Measurements from ENCODE around the gene SIN3B.
A peak's percentile ranks its signal among the peaks of the same experiment; 100 is the strongest.

DNA sequence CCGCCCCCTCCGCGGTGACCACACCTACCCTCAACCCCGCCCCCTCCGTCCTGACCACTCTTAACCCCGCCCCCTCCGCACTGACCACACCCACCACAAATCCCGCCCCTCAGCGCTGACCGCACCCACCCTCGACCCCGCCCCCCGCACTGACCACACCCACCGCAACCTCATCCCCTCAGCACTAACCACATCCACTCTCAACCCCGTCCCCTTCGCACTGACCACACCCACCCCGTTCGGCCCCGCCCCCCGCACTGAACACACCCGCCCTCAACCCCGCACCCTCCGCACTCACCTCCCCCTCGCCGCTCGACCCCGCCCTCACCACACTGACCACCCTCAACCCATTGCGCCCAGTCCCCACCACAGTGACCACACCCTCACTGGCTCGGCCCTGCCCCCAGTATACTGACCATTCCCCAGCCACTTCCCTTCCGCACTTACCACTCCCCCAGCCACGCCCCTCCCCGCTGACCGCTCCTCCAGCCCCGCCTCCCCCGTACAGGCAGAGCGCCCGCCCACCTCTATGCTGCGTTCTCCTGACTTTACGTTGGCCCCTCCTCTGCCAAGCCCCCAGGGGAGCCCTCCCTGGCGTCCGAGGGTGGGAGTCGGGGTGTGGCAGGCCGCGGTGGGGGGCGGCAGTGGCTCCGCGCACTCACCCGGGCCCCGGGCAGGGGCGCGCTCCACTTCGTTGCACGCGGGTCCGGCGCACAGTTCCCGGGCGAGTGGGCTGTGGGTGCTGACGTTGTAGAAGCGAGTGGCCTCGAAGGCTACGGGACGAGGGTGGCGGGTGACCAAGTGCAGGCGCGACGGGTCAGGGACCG is 68.0 kb downstream of the SIN3B start:
- TF ChIP-seq POLR2A (IDR thresholded peaks at IDR 0.05; ENCODE audit: low read depth): no peak
- TF ChIP-seq, protein P1, sequence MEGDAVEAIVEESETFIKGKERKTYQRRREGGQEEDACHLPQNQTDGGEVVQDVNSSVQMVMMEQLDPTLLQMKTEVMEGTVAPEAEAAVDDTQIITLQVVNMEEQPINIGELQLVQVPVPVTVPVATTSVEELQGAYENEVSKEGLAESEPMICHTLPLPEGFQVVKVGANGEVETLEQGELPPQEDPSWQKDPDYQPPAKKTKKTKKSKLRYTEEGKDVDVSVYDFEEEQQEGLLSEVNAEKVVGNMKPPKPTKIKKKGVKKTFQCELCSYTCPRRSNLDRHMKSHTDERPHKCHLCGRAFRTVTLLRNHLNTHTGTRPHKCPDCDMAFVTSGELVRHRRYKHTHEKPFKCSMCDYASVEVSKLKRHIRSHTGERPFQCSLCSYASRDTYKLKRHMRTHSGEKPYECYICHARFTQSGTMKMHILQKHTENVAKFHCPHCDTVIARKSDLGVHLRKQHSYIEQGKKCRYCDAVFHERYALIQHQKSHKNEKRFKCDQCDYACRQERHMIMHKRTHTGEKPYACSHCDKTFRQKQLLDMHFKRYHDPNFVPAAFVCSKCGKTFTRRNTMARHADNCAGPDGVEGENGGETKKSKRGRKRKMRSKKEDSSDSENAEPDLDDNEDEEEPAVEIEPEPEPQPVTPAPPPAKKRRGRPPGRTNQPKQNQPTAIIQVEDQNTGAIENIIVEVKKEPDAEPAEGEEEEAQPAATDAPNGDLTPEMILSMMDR (IDR thresholded peaks at IDR 0.05): no peak
- no peak for TF ChIP-seq EP300 (IDR thresholded peaks at IDR 0.05)
- TF ChIP-seq POLR2AphosphoS5 (IDR thresholded peaks at IDR 0.05): peak; percentile 61 to 75

Measured in esophagus muscularis mucosa (tissue), 4 donors.